NCI-H1092 treated with DMSO at 0.1 percent for 48 hours (cell line): ENCODE results near the gene TBC1D4.
A peak's percentile ranks its signal among the peaks of the same experiment; 100 is the strongest.

ENCODE experiments used
- DNase-seq: peaks from one replicate; lab custom pipeline; 2025; lab: John Stamatoyannopoulos, UW

TBC1D4 gene

GRCh38 chr13:75384879-75385707 lies 96.9 kb downstream of the TBC1D4 start:
- peak; percentile 36 for DNase-seq

- DNase-seq = no peak
Observed at GRCh38 chr13:75383064-75383715, 98.8 kb downstream of the TBC1D4 start.

DNA sequence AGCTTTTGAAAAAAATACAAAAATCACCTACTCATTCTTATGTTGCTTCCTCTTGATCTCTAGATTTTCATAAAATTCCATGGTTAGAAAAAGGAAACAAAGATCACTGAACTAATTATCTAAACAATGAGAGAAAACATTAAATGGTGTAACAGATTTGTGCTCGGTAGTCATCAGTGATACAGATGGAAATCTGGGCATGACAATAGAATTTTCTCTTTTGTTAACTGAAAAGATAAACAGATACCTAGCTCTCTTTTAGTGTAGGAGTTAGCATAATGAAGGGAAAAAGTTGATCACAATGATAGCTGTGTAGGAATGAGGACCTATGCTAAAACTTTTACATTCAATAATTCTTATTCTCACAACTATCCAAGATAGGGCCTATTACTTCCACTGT lies 103.7 kb downstream of the TBC1D4 start:
- no peak for DNase-seq

- DNase-seq = no peak
Observed at GRCh38 chr13:75376792-75377402, 105.1 kb downstream of the TBC1D4 start.

DNA sequence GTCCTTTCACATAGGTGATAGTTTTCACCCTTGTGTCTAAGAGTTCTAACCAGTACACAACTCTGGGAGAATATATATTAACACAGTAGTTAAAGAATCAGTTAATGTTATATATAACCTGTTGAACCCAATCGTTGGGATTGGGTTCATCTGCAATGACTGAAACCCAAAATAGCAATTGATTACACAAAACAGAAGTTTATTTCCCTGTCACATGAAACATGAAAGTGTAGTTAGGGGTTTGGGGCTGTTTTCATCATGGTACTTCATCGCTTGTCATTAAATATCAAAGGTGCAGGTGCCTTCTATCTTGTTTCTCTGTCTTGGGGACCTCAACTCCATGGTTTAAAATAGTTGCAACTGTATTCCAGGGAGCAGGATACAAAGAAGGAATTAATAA lies 106.6 kb downstream of the TBC1D4 start:
- no peak for DNase-seq

GRCh38 chr13:75373988-75374387 lies 108.0 kb downstream of the TBC1D4 start:
- DNase-seq = no peak

DNA sequence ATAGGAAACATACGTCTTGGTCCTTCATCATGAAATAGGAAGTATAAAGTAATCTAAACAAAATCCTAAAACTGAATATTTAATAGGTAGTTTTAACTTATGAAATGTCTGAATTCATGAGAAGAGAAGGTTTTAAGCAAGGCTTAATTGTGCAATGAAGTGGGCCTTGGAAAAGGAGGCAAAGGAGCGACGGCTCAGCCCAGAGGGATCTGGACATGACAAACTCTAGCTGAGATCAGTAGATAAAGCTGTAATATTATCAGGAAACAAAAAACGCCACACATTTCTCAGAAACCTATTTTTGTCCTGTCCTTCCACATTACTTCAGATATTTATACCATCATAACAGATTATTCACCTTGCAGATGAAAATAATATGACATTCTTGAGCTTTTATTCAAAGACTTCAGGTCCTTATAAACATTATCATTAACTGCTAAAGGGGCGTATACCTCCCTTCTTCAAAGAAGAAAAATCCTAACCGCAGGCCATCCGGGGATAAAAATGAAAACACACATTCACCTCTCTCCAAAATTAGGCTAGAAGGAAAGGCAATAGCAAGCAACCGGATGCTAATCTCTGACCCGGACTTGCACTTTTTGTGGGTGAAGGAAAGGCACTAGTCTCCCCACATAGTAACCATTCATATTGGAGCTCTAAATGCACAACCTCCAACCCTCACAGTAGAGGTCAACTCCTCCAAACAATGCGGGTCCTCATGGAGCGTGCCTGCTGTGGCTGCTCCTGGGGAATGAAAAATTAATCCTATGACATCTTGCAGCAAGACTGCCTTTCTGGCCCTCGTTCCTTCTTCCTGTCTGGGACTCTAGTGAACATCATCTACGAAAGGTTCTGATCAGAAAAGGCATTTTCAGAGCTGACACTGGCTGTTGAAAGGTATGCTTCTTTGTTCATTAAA lies 108.8 kb downstream of the TBC1D4 start:
- DNase-seq = no peak

- peak; percentile 60 for DNase-seq
Observed at GRCh38 chr13:75372517-75372916, 109.5 kb downstream of the TBC1D4 start.

DNA sequence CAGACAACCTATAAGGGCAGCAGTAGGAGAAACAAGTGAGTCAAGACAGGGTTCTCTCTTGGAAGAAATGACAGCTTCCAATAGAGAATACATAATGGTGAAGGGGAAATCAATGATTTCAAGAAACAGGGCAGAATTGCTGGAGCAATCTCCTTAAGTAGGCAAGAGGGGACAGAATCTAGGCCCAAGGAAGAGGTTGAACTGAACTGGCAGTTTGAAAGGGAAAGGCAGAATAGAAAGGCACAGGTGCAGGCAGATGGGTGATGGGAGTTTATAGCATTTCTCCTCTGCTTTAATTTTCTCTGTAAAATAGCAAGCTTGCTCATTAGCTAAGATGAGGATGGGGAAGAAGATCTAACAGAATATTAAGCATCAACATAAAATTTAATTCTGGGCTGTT lies 110.8 kb downstream of the TBC1D4 start:
- no peak for DNase-seq

DNA sequence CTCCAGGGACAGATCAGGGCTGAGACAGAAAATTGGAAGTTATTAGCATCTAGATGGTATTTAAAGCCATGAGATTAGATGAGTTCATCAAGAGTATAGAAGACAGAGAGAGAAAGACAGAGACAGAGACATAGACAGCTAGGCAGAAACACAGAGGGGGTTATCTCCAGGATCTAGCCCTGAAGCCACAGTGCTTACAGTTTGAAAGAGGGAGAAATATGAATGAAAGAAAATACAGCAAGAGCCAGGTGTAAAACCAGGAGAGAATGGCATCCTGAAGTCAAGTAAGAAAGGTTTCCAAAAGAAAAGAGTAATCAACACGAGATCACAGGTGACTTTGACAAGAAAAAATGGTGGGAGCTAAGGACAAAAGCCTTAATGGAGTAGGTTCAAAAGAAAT lies 111.2 kb downstream of the TBC1D4 start:
- no peak for DNase-seq

GRCh38 chr13:75369981-75370380 lies 112.0 kb downstream of the TBC1D4 start:
- DNase-seq = no peak

- DNase-seq = no peak
Observed at GRCh38 chr13:75368167-75368566, 113.8 kb downstream of the TBC1D4 start.

DNA sequence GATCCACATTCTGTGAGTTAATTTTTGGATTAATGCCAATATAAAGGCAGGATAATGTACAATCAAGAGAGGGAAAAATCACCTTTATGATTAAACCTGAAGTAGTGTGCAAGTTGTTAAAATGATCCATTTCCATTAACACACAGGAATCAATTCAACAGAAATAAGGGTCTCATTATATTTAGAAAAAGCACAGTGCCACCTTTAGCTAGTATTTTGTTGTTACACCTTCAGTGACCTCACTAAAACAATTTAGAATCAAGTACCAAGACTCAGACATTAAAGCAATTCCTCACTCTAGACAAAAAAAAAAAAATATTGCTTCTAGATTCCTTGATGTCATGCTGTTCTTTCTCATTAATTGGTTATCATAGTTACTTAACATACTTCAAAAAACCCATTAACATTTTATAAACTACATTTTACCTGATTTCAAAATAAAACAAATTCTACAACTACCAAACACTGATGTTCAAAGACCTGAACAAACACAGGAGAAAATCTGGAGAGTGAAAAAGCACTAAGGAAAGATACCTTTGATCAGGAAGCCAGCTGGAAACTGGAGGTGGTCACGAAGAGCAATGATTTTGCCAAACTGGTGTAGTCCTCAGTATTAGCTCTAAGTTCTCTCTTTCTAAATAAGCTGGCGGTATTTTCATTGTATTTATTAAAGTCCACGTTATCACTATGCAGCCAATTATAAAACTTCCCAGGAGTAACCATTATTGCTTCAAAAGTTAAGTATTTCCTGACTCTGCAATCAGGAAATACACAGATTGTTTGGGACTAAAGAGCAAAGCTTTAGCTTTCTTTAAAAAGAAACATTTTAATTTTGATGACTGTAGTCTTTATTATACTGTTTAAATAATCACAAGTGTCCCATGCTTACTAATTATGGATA lies 115.3 kb downstream of the TBC1D4 start:
- no peak for DNase-seq

- no peak for DNase-seq
Observed at GRCh38 chr13:75365724-75366173, 116.2 kb downstream of the TBC1D4 start.

- DNase-seq = no peak
Observed at GRCh38 chr13:75364131-75364713, 117.7 kb downstream of the TBC1D4 start.

- DNase-seq = no peak
Observed at GRCh38 chr13:75363371-75363770, 118.6 kb downstream of the TBC1D4 start.

GRCh38 chr13:75362026-75362425 lies 119.9 kb downstream of the TBC1D4 start:
- DNase-seq = no peak

GRCh38 chr13:75360170-75360569 lies 121.8 kb downstream of the TBC1D4 start:
- no peak for DNase-seq

DNA sequence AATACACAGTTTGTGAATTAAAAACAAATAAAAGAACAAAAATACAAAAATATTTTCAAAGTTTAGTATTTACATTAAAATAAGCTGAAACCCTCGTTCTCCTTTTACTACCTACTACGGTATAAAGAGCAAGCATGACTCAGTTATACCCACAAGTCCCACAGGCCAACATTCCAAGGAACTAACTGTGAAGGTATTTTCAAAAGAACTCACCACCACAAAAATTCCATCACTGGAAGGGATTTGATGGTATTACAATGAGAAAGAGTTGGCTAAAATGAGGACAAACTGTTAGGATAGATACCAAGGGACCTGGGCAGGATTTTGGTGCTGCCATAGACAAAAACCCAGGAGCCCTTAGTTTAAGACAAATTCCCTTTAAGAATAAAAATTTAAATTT lies 122.7 kb downstream of the TBC1D4 start:
- DNase-seq = no peak

- peak; percentile 54 for DNase-seq
Observed at GRCh38 chr13:75357576-75358289, 124.2 kb downstream of the TBC1D4 start.
